22Rv1 (cell line): ENCODE results near the gene SH3PXD2A.

Source experiments
- H3K27ac ChIP-seq: fragments of 450-650 bp; 2 replicates; pipeline ENCODE4 v1.5.1; 2017
- ZFX ChIP-seq: fragments of 450-650 bp; IDR thresholded peaks from 2 replicates; pipeline ENCODE4 v1.6.1; 2017; ENCODE audit warnings: antibody characterized with exemption, borderline replicate concordance
- TF ChIP-seq, protein P1 (sequence below): fragments of 450-650 bp; IDR thresholded peaks from 2 replicates; pipeline ENCODE4 v1.5.1; 2017; ENCODE audit warnings: mild to moderate bottlenecking

The SH3PXD2A gene

DNA sequence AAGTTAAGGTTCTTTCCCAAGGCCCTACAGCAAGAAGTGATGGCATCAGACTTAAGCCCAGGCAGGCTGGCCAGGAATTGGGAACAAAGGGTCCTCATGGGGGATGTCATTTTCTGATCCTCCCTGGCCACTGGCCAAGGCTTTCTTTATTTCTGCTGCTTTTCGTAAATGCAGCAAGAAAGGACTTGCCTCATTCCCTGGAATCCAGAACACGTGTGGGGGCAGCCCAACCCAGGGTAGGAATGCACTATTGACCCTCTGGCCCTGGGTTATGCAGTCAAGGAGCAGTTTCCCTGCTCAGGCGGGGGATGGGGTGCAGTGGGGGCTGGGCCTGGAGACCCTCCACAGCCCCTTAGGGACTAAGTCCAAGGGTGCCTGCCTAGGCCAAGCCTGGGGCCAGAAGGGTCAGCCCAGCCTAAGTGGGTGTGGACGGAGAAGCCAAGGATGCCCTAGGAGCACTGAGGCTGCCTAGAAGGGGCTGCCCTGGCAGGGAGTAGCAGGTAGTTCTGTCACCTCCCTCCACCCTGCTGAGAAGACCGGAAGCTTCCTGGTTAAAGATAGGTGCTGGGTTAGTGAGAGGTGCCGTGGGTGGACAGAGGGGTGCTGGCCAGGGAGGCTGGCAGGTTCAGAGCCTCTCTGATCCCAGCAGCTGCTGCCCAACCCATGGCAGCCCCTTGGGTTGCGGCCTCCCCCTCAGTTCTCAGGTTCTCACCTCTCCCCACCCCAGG, 179.2 kb downstream of the SH3PXD2A start:
- TF ChIP-seq ZFX = no peak
- TF ChIP-seq, protein P1, sequence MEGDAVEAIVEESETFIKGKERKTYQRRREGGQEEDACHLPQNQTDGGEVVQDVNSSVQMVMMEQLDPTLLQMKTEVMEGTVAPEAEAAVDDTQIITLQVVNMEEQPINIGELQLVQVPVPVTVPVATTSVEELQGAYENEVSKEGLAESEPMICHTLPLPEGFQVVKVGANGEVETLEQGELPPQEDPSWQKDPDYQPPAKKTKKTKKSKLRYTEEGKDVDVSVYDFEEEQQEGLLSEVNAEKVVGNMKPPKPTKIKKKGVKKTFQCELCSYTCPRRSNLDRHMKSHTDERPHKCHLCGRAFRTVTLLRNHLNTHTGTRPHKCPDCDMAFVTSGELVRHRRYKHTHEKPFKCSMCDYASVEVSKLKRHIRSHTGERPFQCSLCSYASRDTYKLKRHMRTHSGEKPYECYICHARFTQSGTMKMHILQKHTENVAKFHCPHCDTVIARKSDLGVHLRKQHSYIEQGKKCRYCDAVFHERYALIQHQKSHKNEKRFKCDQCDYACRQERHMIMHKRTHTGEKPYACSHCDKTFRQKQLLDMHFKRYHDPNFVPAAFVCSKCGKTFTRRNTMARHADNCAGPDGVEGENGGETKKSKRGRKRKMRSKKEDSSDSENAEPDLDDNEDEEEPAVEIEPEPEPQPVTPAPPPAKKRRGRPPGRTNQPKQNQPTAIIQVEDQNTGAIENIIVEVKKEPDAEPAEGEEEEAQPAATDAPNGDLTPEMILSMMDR = no peak
- H3K27ac ChIP-seq = no peak overlapping the region

DNA sequence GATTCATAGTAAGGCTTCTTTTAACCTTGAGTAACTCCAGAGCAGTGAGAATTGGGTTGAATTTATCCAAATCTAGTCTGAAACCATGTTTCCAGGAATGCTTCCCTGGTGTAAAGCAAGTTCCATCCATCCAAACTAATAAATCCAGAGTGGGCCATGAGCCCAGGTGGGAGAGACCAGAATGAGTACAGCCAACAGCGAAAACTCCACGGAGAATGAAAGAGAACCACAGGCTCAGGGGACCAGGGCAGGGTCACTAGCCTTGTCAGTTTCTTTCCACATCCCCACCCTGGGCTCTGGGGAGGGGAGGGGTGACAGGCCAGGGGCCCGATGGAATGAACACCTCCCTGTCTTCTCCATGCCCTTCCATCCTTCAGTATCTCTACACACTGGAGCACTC, 181.8 kb downstream of the SH3PXD2A start:
- no peak for TF ChIP-seq ZFX
- TF ChIP-seq, protein P1 = no peak
- H3K27ac ChIP-seq = no peak overlapping the region

DNA sequence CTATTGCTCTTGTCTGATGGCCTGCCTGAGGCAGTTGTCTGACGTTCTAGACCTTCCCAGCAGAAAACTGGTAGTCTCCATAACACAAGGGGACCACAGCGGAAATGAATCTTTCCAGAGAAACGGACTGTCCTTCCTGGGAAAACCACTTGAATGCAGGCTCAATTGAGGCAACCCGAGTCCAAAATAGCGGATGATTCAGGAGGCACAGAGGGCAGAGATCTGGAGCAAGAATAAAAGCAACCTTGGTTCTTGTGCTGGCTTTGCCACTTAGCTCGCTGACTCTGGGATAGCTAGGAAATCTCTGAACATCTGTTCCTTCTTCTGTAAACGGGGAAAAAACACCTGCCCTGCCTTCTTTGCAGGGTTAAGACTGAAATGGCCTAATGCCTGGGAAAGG, 183.0 kb downstream of the SH3PXD2A start:
- no peak for TF ChIP-seq ZFX
- TF ChIP-seq, protein P1 = no peak

DNA sequence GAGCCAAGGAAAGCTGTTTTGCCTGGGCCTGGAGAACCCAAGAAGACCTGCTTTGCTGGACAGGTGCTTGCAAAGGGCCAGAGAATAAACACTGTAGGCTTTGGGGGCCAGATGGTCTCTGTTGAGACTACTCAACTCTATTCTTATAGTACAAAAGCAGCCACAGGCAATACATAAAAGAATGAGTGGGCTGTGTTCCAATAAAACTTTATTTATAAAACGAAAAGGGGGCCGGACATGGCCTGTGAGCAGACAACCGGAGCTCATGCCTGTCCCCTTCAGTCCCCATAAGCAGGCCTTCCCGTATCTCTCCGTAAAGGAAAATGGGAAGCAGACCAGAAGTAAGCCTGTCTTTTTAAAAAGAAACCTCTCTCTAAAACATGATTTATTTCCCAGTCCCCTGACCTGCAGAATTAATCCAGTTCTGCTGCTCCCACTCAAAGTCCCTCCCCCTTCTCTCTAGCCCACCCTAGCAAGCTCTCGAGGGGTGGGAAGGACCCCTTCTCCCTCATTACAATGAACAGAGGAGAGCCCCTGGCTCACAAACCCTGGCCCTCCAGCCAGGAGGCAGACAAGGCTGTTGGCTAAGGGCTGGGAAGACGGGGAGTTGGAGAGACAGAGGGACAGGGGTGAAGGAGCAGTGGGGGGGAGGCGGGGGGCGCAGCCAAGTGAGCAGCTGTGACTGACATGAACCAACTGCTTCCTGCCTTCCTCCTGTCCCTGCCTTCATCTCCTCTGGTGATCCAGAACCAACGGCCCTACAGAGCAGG, 184.1 kb downstream of the SH3PXD2A start:
- no peak for TF ChIP-seq ZFX
- TF ChIP-seq, protein P1 = no peak
- no peak overlapping the region for H3K27ac ChIP-seq

More for the DNA sequence above, 183.0 kb downstream of the SH3PXD2A start:
- no peak overlapping the region for H3K27ac ChIP-seq

DNA sequence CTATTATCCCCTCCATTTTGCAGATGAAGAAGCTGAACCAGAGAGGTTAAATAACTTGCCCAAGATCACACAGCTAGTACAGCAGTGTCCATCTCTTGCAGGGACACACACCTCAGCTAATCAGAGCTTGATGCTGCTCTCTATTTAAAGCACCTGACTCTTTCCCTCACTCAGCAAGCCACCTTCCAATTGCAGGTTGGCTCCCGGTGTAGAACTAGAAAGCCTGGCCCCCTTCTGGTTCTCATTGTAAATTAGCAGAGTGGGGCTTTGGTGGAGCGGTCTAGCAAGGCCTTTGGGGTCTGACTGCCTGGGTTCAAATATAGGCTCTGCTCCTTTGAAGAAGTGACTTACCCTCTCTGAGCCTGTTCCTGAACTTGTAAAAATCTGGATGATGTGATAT, 185.4 kb downstream of the SH3PXD2A start:
- H3K27ac ChIP-seq = no peak overlapping the region
- TF ChIP-seq ZFX = no peak
- TF ChIP-seq, protein P1 = no peak

DNA sequence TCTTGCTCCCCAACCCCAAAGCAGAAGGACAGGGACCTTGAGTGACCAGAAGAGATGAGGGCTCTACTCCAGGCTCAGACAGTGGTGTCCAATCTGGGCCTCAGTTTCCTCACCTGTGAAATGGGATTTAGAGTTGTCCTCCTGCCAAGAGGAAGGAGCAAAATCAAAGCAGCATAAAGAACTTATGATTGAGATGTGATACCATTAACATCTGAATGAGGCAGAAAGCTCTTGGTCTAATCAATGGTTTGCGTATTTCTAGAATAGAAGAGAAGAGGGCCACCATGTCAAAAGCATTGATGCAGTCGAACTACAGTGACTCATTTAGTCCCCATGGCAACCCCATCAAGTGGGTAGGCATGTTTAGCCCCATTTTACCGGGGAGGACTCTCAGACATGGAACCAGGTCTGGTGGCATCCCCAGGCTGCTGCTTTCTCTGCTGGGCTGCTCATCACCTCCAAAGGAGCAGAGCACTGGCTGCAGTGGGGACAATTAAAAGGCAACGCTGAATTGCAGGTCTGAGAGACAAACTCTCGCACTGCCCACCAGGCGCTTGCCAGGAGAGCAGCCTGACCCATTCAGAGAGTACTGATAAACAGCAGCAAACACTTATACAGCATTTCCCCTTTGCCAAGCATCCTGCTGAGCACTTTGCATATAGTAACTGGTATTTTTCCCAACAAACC, 186.0 kb downstream of the SH3PXD2A start:
- no peak overlapping the region for H3K27ac ChIP-seq
- TF ChIP-seq ZFX = no peak
- TF ChIP-seq, protein P1 = no peak
